Upper lobe of right lung (tissue), 1 donor: Measurements from ENCODE around the gene FAF2. TPM values are rescaled to one million over a fixed set of nuclear protein-coding genes. Genes with fewer than 3 reads are reported as not detected.

Experiments
- ATAC-seq: fragments of 200-7000 bp; cut with Tn5 transposase; one replicate; pipeline ENCODE4 v1.9.1; 2020; ENCODE audit warnings: mild to moderate bottlenecking, moderate library complexity
- DNase-seq: peaks from one replicate; pipeline ENCODE4 v3.0.0-alpha.2; 2020
- H3K27ac ChIP-seq: fragments of 200-600 bp; one replicate; pipeline ENCODE4 v1.8.0; 2022
- H3K27me3 ChIP-seq: fragments of 200-600 bp; one replicate; pipeline ENCODE4 v1.8.0; 2022; ENCODE audit warnings: mild to moderate bottlenecking
- H3K36me3 ChIP-seq: fragments of 200-600 bp; one replicate; pipeline ENCODE4 v1.8.0; 2022
- H3K4me1 ChIP-seq: fragments of 200-600 bp; one replicate; pipeline ENCODE4 v1.8.0; 2022
- H3K4me3 ChIP-seq: fragments of 200-600 bp; one replicate; pipeline ENCODE4 v1.8.0; 2022; ENCODE audit warnings: mild to moderate bottlenecking
- H3K9me3 ChIP-seq: fragments of 200-600 bp; one replicate; pipeline ENCODE4 v1.8.0; 2022
- CTCF ChIP-seq: fragments of 200-600 bp; IDR thresholded peaks from one replicate; pipeline ENCODE4 v1.8.0; 2022; ENCODE audit warnings: antibody characterized with exemption
- intact Hi-C: fragments of 100-400 bp; cut with DNase I; formaldehyde crosslinking; loops from one replicate; pipeline ENCODE4 v1.11.0; 2022
- total RNA-seq: library from RNA; stranded (reverse); fragmentation: NEBNext Ultra II Directional; extraction: Animal tissue kit (Norgen Biotek cat#: 25700); gene quantifications from one replicate; pipeline ENCODE4 v1.2.1, GENCODE V29; 2021
- donor health status: DM: no; HTN: yes; CAD: no; lungs with severe emphysema.

Gene FAF2
- total RNA-seq, 1 donor from 2014 or later = 35.1 TPM

DNA sequence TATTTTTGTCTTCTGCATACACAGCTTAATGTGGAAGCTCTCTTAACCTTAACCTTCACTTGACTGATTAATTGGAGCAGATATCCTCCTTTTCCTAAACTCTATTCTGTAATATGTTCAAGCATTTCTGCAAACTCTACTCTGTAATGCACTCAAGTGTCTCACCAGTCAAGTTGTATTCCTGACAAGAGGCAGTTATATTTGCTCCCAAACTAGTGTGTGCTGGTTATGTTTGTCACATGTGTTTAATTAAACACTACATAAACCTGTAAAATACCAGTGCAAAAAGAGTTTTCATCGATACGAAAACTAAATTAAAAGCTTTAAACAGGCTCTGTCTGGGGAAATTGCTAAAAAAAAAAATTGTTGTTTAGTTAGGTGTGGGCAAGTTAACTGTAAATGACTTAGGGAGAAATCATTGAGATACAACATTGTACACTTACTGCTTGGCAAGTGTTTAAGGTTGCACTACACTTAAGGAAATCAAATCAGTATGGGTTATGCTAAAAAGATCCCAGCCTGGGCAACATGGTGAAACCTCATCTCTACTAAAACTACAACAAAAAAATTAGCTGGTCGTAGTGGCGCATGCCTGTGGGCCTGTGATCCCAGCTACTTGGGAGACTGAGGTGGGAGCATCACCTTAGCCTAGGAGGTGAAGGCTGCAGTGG lies 6.7 kb downstream of the FAF2 start:
- intact Hi-C loops = no loop called here

DNA sequence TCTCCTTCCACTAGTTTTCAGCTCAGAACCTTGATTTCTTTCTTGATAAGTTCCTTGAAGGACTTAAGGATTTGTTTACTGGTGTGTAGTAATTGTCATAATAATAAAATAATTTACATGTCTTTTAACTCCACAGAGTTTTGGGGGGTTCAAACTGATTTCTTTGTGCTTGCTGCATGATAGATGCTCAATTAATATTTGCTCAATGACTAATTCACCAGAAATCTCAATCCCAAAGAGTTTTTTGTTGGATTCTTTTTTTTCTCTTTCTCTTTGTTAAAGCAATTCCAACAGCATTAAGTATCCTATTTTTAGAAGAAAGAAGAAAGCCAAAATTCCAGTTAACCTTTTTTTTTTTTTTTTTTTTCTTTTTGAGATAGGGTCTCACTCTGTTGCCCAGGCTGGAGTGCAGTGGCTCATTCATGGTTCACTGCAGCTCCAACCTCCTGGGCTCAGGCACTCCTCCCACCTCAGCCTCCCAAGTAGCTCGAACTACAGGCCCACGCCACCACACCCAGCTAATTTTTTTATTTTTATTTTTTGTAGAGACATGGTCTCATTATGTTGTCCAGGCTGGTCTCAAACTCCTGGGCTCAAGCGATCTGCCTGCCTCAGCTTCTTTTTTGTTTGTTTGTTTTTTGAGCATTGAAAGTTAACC lies 10.8 kb downstream of the FAF2 start:
- H3K27me3 ChIP-seq = no peaks in the 10 kb centered on the region
- H3K4me1 ChIP-seq = peaks cover 11% of the 10 kb centered on the region
- TF ChIP-seq CTCF = no peak
- H3K9me3 ChIP-seq = no peaks in the 10 kb centered on the region
- no peaks in the 10 kb centered on the region for H3K36me3 ChIP-seq
- intact Hi-C loops = no loop called here
- no peak overlapping the region for H3K4me3 ChIP-seq
- no peak overlapping the region for H3K27ac ChIP-seq
- no peak for ATAC-seq
- no peak for DNase-seq

More for the DNA sequence above, 6.7 kb downstream of the FAF2 start:
- Histone ChIP-seq H3K9me3 (no peaks in the 10 kb centered on the region), H3K27ac (no peak overlapping the region), H3K4me1 (peaks cover 12% of the 10 kb centered on the region), H3K36me3 (peaks cover 18% of the 10 kb centered on the region), H3K27me3 (no peaks in the 10 kb centered on the region), H3K4me3 (no peak overlapping the region)
- TF ChIP-seq CTCF = no peak
- DNase-seq (no peak), ATAC-seq (peak; percentile 90)

DNA sequence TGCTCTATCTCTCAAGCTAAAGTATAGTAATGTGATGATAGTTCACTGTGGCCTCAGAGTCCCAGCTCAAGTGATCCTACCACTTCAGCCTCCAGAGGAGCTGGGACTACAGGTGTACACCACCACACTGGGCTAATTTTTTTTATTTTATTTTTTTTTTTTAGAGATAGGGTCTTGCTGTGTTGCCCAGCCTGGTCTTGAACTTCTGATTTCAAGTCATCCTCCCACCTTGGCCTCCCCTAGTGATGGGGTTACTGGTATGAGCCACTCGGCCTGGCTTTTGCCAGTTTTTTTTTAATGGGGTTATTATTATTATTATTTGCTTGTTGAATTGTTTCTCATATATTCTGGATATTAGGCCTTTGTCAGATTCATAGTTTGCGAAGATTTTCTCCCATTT lies 13.2 kb downstream of the FAF2 start:
- Histone ChIP-seq H3K27me3 (no peaks in the 10 kb centered on the region), H3K27ac (no peak overlapping the region), H3K4me1 (peaks cover 11% of the 10 kb centered on the region), H3K9me3 (no peaks in the 10 kb centered on the region), H3K4me3 (no peak overlapping the region), H3K36me3 (peaks cover 11% of the 10 kb centered on the region)
- ATAC-seq (no peak), DNase-seq (no peak)
- intact Hi-C loops = no loop called here
- no peak for TF ChIP-seq CTCF

DNA sequence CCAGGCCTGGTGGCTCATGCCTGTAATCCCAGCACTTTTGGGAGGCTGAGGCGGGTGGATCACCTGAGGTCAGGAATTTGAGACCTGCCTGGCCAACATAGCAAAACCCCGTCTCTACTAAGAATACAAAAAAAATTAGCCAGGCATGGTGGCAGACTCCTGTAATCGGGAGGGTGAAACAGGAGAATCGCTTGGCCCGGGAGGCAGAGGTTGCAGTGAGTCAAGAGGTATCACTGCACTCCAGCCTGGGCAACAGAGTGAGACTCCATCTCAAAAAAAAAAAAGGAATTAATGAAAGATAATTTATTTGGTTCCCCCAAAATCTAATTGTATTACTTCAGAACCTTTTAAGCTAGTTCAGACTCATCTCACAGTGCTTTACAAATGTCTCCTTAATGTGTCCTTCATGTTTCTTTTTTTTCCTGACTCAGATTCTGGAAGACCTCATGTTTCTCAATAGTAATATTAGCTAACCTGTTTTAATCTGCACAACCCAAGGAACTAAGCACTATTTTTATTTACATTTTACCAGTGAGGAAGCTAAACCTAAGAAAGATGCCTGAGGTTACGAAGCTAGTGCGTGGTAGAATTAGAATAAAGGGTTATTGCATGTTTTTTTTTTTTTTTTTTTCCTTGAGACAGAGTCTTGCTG lies 15.1 kb downstream of the FAF2 start:
- H3K27ac ChIP-seq = no peak overlapping the region
- intact Hi-C loops = no loop called here
- H3K4me1 ChIP-seq = peaks cover 10% of the 10 kb centered on the region
- DNase-seq (no peak), ATAC-seq (no peak)
- no peaks in the 10 kb centered on the region for H3K9me3 ChIP-seq
- no peaks in the 10 kb centered on the region for H3K27me3 ChIP-seq
- no peak for TF ChIP-seq CTCF
- H3K4me3 ChIP-seq = no peak overlapping the region
- H3K36me3 ChIP-seq = peaks cover 11% of the 10 kb centered on the region

DNA sequence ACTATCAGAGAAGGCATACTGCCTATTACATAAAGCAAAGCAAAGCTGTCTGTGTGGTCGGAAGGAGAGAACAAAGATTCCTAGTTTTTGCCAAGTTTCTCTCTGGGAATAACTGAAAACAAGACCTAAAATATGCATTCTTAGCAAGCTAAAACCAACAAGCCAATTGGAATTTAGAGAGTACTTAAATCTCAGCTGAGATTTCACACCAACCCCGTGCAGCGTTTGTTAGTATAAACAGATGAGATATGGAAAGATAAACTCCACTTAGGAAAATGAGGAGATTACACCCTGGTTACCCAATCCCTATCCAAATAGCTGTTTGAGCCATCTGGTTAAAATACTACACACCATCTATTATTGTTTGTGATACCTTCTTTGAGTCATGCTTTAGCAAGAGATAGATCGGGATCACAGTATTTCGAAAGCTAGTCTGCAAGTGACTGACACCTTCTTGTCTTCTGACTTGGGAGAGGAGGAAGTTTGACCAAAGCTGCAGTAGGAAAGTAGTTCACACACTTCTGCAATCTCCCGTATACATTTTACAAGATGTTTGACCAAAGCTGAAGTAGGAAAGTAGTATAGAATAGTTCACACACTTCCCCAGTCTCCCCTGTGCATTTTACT lies 18.2 kb downstream of the FAF2 start:
- Histone ChIP-seq H3K36me3 (peaks cover 22% of the 10 kb centered on the region), H3K9me3 (no peaks in the 10 kb centered on the region), H3K27ac (no peak overlapping the region), H3K4me1 (peaks cover 9% of the 10 kb centered on the region), H3K4me3 (no peak overlapping the region), H3K27me3 (no peaks in the 10 kb centered on the region)
- intact Hi-C loops = no loop called here
- no peak for TF ChIP-seq CTCF
- no peak for DNase-seq
- ATAC-seq = peak; percentile 73
